Prostate gland (tissue), 2 donors: ENCODE measurements around the gene TMPO. TPM values are rescaled to one million over a fixed set of nuclear protein-coding genes. Genes with fewer than 3 reads are reported as not detected.
"Not testable (repeated sequence)": the region's sequence is repeated elsewhere in the genome, so short reads cannot be mapped to it uniquely, and the experiment has no call there.

Experiments used
- DNase-seq: peaks from one replicate; pipeline ENCODE4 v3.0.0-alpha.2; 2019; ENCODE audit warnings: low spot score
- H3K27ac ChIP-seq, 2 donors: fragments of 200-600 bp; sonication (generic); 2 replicates each; pipeline ENCODE4 v1.5.1; 2017 to 2019
- H3K27me3 ChIP-seq: fragments of 200-600 bp; sonication (generic); replicated peaks from 2 replicates; pipeline ENCODE4 v1.5.1; 2019; ENCODE audit not compliant: insufficient read depth
- H3K36me3 ChIP-seq, 2 donors: fragments of 200-600 bp; sonication (generic); 1 replicate in 1 of 2; 2 replicates in 1 of 2; pipeline versions ENCODE4 v1.5.1 to v1.8.1; 2017 to 2019
- H3K4me1 ChIP-seq: fragments of 200-600 bp; sonication (generic); replicated peaks from 2 replicates; pipeline ENCODE4 v1.5.1; 2019
- H3K4me3 ChIP-seq, 2 donors: fragments of 200-600 bp; sonication (generic); 2 replicates each; pipeline ENCODE4 v1.5.1; 2017 to 2019
- H3K9me3 ChIP-seq: fragments of 200-600 bp; sonication (generic); 2 replicates; pipeline ENCODE4 v1.5.1; 2017
- CTCF ChIP-seq, 4 experiments: fragments of 200-600 bp in 2 of 4; fragments of 450-650 bp in 2 of 4; sonication (generic) in 2 of 4; IDR thresholded peaks; 1 replicate in 3 of 4; 2 replicates in 1 of 4; pipeline ENCODE4 v1.5.1; 2016 to 2019; ENCODE audit warnings: antibody characterized with exemption in 4 of 4, mild to moderate bottlenecking in 2 of 4, moderate library complexity in 2 of 4
- POLR2A ChIP-seq: fragments of 450-650 bp; IDR thresholded peaks from one replicate; pipeline ENCODE4 v1.6.1; 2016; ENCODE audit warnings: antibody characterized with exemption, mild to moderate bottlenecking
- POLR2AphosphoS5 ChIP-seq: sonication (generic); formaldehyde crosslinking; IDR thresholded peaks from one replicate; pipeline ENCODE4 v1.6.1; 2017; ENCODE audit warnings: antibody characterized with exemption
- WGBS: methylation state at CpG from one replicate; pipeline ENCODE4 v1.1.5; 2018; 5-methylcytosine and 5-hydroxymethylcytosine counted together
- intact Hi-C: fragments of 100-400 bp; cut with DNase I; formaldehyde crosslinking; loops from one replicate; pipeline ENCODE4 v1.14.2; 2022
- small RNA-seq, 2 donors: library from RNA; depleted of rRNA; stranded (forward); fragments of <200 nt; gene quantifications; one replicate each; pipeline ENCODE3, GENCODE V24; 2016
- total RNA-seq, 2 donors: library from RNA; depleted of rRNA; stranded (reverse); fragments of >200 nt; gene quantifications; one replicate each; pipeline ENCODE4 v1.1.0, GENCODE V29; 2016

Gene TMPO
- total RNA-seq, 2 donors from 2014 or later = 47.7 to 79.6 TPM

DNA sequence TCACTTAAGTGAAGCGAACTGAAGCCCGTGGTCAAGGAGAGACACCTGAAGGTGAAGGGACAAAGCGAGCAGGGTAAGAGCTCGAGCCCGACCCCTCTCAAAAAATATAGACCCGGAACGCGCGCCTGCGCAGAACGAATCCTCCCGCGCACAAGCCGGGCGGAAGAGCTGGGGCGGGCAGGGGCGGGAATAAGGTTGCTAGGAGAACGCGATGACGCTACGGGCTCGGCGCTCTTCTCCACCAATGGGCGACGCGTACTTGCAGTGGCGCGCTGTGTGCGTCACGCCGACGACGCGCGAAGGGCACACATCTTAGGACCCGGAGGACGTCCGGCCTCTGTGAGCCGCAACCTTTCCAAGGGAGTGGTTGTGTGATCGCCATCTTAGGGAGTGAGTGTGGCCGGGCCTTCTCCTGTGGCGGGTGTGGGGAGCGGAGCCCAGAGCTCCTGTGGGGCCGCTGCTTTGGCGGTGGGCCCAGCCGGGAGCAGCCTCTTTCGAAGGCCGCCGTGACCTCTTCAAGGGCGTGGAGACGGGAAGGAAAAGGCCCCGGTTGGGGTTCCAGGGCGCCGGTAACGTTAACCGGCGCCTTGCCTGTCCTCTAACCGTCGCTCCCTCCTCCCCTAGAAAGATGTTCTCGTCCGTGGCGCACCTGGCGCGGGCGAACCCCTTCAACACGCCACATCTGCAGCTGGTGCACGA lies 78.1 kb downstream of the TMPO start, which contains the start of gene SLC25A3:
Gene SLC25A3 (plus strand): TSS at position 336 of the 699 bp plus-strand sequence. CDS start 293 bp downstream, at position 629.
- WGBS = under 1% methylated on average over 66 of the region's 67 CpGs
- peak; percentile 97 for DNase-seq
- Histone ChIP-seq H3K4me1 (no peaks in the 10 kb centered on the region), H3K27me3 (no peaks in the 10 kb centered on the region), H3K27ac (peak within 1 kb of the TSS; percentile 95 to 97), H3K36me3 (no peaks in the 10 kb centered on the region), H3K4me3 (peak within 1 kb of the TSS; percentile 90 to 98), H3K9me3 (no peaks in the 10 kb centered on the region)
- TF ChIP-seq POLR2AphosphoS5 (peak; percentile 97), POLR2A (peak; percentile 94), CTCF (IDR thresholded peaks at IDR 0.05) (no peak)
- intact Hi-C loops = loop anchor here (2.0 to 10.0 kb wide), 2 partner anchors 51 to 99 kb away; partner anchors contain the start of genes APAF1 and IKBIP

DNA sequence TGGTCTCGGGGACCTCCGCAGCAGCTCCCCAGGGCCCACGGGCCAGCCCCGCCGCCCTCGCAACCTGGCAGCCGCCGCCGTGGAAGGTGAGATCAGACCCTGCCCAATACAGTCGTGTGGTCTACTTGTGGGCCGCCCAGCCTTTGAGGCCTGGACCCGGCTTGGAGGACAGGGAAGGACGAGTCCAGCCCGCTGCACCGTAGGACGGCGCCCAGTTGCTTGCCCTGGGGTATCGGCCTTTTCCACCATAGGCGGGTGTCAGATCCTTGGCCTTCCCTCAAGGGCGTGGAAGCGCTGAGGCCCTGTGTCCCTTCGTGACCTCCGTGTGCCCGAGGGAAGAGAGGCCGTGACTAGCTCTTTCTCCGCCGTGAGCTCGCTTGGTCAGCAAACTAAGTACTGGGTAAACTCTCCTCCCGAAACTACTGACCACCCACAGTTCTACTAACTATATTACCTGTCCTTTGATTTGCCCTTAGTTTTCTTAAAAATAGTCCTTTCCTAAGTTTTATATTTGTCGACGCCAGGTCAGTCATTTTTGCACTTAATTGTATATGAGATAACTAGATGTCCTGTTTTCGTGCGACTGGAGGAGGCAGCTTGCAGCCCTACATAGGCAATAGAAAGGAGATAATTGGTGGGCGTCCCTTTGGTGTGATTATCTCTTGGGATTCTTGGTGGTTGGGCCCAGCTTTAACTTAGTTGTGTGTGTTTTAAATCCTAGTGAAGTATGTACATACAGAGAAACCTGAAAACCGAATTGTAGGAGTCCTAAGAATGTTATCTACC lies 78.9 kb downstream of the TMPO start:
- Histone ChIP-seq H3K4me3 (peak overlapping the region; percentile 90 to 98), H3K4me1 (no peaks in the 10 kb centered on the region), H3K27me3 (no peaks in the 10 kb centered on the region), H3K9me3 (no peaks in the 10 kb centered on the region), H3K36me3 (peaks cover 0 to 4% of the 10 kb centered on the region in 2 donors), H3K27ac (peak overlapping the region; percentile 95 to 97)
- DNase-seq = peak; percentile 27
- under 1% methylated on average over 29 of the region's 35 CpGs for WGBS
- intact Hi-C loops = loop anchor here (10.0 kb wide), 1 partner anchor 99 kb away; no protein-coding TSS in a partner anchor
- no peak for TF ChIP-seq POLR2AphosphoS5
- TF ChIP-seq POLR2A = no peak
- TF ChIP-seq CTCF (IDR thresholded peaks at IDR 0.05) = no peak

- DNase-seq = no peak
- Histone ChIP-seq H3K4me3 (peak overlapping the region; percentile 90 to 98), H3K9me3 (no peaks in the 10 kb centered on the region), H3K4me1 (no peaks in the 10 kb centered on the region), H3K36me3 (peaks cover 0 to 16% of the 10 kb centered on the region in 2 donors), H3K27me3 (no peaks in the 10 kb centered on the region), H3K27ac (peak overlapping the region in 1 of 2 donors; percentile 95)
- TF ChIP-seq POLR2AphosphoS5 (no peak), POLR2A (no peak), CTCF (IDR thresholded peaks at IDR 0.05) (no peak)
- WGBS = 59% methylated on average over 3 of the region's 3 CpGs
- intact Hi-C loops = loop anchor here (10.0 kb wide), 1 partner anchor 101 kb away; no protein-coding TSS in a partner anchor
Measured at GRCh38 chr12:98595243-98595988, 80.0 kb downstream of the TMPO start.

DNA sequence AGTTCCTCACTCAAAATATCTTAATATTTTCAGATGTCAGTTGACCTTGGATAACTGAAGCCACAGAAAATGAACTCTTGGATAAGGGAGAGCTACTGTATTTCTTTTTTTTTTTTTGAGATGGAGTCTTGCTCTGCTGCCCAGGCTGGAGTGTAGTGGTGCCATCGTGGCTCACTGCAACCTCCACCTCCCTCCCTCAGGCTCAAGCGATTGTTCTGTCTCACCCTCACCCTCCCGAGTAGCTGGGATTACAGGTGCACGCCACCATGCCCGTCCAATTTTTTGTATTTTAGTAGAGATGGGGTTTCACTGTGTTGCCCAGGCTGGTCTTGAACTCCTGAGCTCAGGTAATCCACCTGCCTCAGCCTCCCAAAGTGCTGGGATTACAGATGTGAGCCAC lies 81.9 kb downstream of the TMPO start:
- 93% methylated on average over 5 of the region's 5 CpGs for WGBS
- H3K27ac ChIP-seq, DNase-seq, H3K9me3 ChIP-seq, H3K27me3 ChIP-seq, H3K4me3 ChIP-seq, H3K4me1 ChIP-seq: not testable (repeated sequence)
- peaks cover 4 to 17% of the 10 kb centered on the region in 2 donors for H3K36me3 ChIP-seq
- intact Hi-C loops = loop anchor here (10.0 kb wide), 1 partner anchor 103 kb away; no protein-coding TSS in a partner anchor

Small RNAs within 50 kb of the gene (small RNA-seq; reads per million reads assigned to genes)
- 2.1 to 6.1 reads per million in 2 donors for gene SNORA53

Other genes with a start within 250 kb of the TMPO start
- gene SLC25A3, start 78.1 kb downstream of the TMPO start, total RNA-seq = 100 to 1,000 TPM; 376 to 489 TPM
- 1 to 10 TPM; 6.0 to 6.5 TPM for gene IKBIP, start 129.2 kb downstream of the TMPO start, total RNA-seq
- gene APAF1, start 129.7 kb downstream of the TMPO start, total RNA-seq = 10 to 100 TPM in 1 of 2 donors, 1 to 10 TPM in 1; 9.4 to 11.6 TPM